B cell (primary cell): ENCODE results near the gene C2orf92. TPM values are rescaled to one million over a fixed set of nuclear protein-coding genes. Genes with fewer than 3 reads are reported as not detected.

Source experiments
- ATAC-seq: fragments of 200-7000 bp; cut with Tn5 transposase; one replicate; pipeline ENCODE4 v1.10.0; 2021; ENCODE audit warnings: low read depth, mild to moderate bottlenecking, moderate number of reproducible peaks, moderate library complexity
- CTCF ChIA-PET: fragments of 350-600 bp; sonication (Branson Sonifier 250); formaldehyde crosslinking; loops from one replicate; lab custom pipeline; 2021; ENCODE audit warnings: antibody characterized with exemption, inconsistent platforms; lab: Charles Lee
- POLR2A ChIA-PET: fragments of 350-600 bp; sonication (Branson Sonifier 250); formaldehyde crosslinking; loops from one replicate; lab custom pipeline; 2021; ENCODE audit warnings: antibody characterized with exemption; lab: Charles Lee
- DNase-seq: peaks from one replicate; pipeline ENCODE4 v3.0.0; 2013
- H2AFZ ChIP-seq: 2 replicates; pipeline ENCODE4 v1.6.1; 2012; ENCODE audit warnings: mild to moderate bottlenecking, low read depth, low read length; ENCODE audit not compliant: insufficient read depth, poor library complexity, severe bottlenecking
- H3K27ac ChIP-seq, 2 donors: 1 replicate in 1 of 2; 2 replicates in 1 of 2; pipeline ENCODE4 v1.5.1; 2012 to 2013; ENCODE audit warnings: low read length in 2 of 2, mild to moderate bottlenecking in 2 of 2, moderate library complexity in 1 of 2
- H3K27me3 ChIP-seq, 4 experiments: fragments of 200-600 bp in 1 of 4; sonication (generic) in 1 of 4; replicated peaks in 1 of 4; 1 replicate in 2 of 4; 2 replicates in 2 of 4; pipeline versions ENCODE4 v1.6.1 to v1.7.0; 2013 to 2016; ENCODE audit warnings: low read length in 3 of 4, mild to moderate bottlenecking in 2 of 4, mixed read lengths in 1 of 4, moderate library complexity in 1 of 4; ENCODE audit not compliant: insufficient read depth in 4 of 4, control insufficient read depth in 3 of 4; ENCODE audit errors: control extremely low read depth in 1 of 4
- H3K36me3 ChIP-seq, 2 experiments: replicated peaks in 1 of 2; 1 replicate in 1 of 2; 2 replicates in 1 of 2; pipeline versions ENCODE4 v1.6.1 to v1.7.1; 2013; ENCODE audit warnings: low read length in 1 of 2; ENCODE audit not compliant: insufficient read depth in 2 of 2, control insufficient read depth in 1 of 2; ENCODE audit errors: control extremely low read depth in 1 of 2, extremely low read depth in 1 of 2
- H3K4me1 ChIP-seq, 2 donors: fragments of 200-600 bp in 1 of 2; sonication (generic) in 1 of 2; 1 replicate in 1 of 2; 2 replicates in 1 of 2; pipeline versions ENCODE4 v1.5.1 to v1.6.1; 2013 to 2017; ENCODE audit warnings: low read length in 2 of 2; ENCODE audit not compliant: control insufficient read depth in 2 of 2, insufficient read depth in 2 of 2
- H3K4me2 ChIP-seq: replicated peaks from 2 replicates; pipeline ENCODE3; 2012; ENCODE audit warnings: mild to moderate bottlenecking, low read depth, low read length; ENCODE audit not compliant: poor library complexity, severe bottlenecking
- H3K4me3 ChIP-seq, 5 experiments: fragments of 200-600 bp in 1 of 5; sonication (generic) in 1 of 5; 1 replicate in 3 of 5; 2 replicates in 2 of 5; pipeline versions ENCODE4 v1.5.1 to v1.7.0; 2011 to 2016; ENCODE audit warnings: low read length in 4 of 5, mild to moderate bottlenecking in 4 of 5, low read depth in 2 of 5, control low read depth in 1 of 5, moderate library complexity in 1 of 5; ENCODE audit not compliant: insufficient read depth in 1 of 5; ENCODE audit errors: control extremely low read depth in 1 of 5, extremely low read depth in 1 of 5
- H3K79me2 ChIP-seq: fragments of 200-600 bp; sonication (generic); one replicate; pipeline ENCODE4 v1.6.0; 2016; ENCODE audit warnings: low read length; ENCODE audit not compliant: control insufficient read depth, insufficient read depth
- H3K9ac ChIP-seq: fragments of 200-600 bp; sonication (generic); 2 replicates; pipeline ENCODE4 v1.6.1; 2017; ENCODE audit warnings: mild to moderate bottlenecking, low read length, moderate library complexity
- H3K9me3 ChIP-seq, 3 donors: one replicate each; pipeline versions ENCODE4 v1.6.1 to v1.7.1; 2013; ENCODE audit warnings: low read length in 2 of 3; ENCODE audit not compliant: control insufficient read depth in 2 of 3, insufficient read depth in 1 of 3; ENCODE audit errors: control extremely low read depth in 1 of 3
- H4K20me1 ChIP-seq: 2 replicates; pipeline ENCODE4 v1.6.0; 2012; ENCODE audit warnings: mild to moderate bottlenecking, low read length; ENCODE audit not compliant: insufficient read depth, control insufficient read depth, poor library complexity, severe bottlenecking
- H3K27ac Mint-ChIP-seq: one replicate; pipeline ENCODE4 v1.8.0; 2021; ENCODE audit warnings: mixed read lengths
- H3K27me3 Mint-ChIP-seq: one replicate; pipeline ENCODE4 v1.8.0; 2021; ENCODE audit warnings: mixed read lengths
- H3K4me1 Mint-ChIP-seq: one replicate; pipeline ENCODE4 v1.8.0; 2021; ENCODE audit warnings: mixed read lengths
- H3K4me3 Mint-ChIP-seq: one replicate; pipeline ENCODE4 v1.8.0; 2021; ENCODE audit warnings: mixed read lengths
- H3K9me3 Mint-ChIP-seq: one replicate; pipeline ENCODE4 v1.8.0; 2022; ENCODE audit warnings: mixed read lengths; ENCODE audit not compliant: insufficient read depth
- CTCF ChIP-seq: fragments of 200-600 bp; IDR thresholded peaks from one replicate; pipeline ENCODE4 v1.8.0; 2022; ENCODE audit warnings: antibody characterized with exemption, mild to moderate bottlenecking
- EZH2 ChIP-seq: IDR thresholded peaks from 2 replicates; pipeline ENCODE4 v1.6.1; 2012; ENCODE audit warnings: borderline replicate concordance, low read depth, mild to moderate bottlenecking, moderate library complexity, low read length; ENCODE audit not compliant: insufficient read depth, poor library complexity, severe bottlenecking
- WGBS: methylation state at CpG from one replicate; pipeline ENCODE4 v1.1.5; 2013; ENCODE audit warnings: missing lambda C conversion rate; ENCODE audit not compliant: insufficient coverage; 5-methylcytosine and 5-hydroxymethylcytosine counted together
- intact Hi-C: fragments of 100-400 bp; cut with micrococcal nuclease; formaldehyde crosslinking; loops from one replicate; pipeline ENCODE4 v1.10.0; 2022
- polyA plus RNA-seq: library from polyadenylated mRNA; depleted of rRNA; stranded (reverse); fragments of >200 nt; gene quantifications from 2 replicates; pipeline ENCODE4 v1.2.3, GENCODE V29; 2012
- total RNA-seq, 2 donors: library from RNA; stranded (reverse); fragments of 120-200 nt in 1 of 2; gene quantifications; 1 replicate in 1 of 2; 2 replicates in 1 of 2; pipeline versions ENCODE4 v1.2.3 to v1.2.4, GENCODE V29; 2013 to 2022

Gene C2orf92
- total and polyA plus RNA-seq, 2 donors (not counting 1 experiment from before 2014, with no cell fraction given) = 15.3 to 18.9 TPM

GRCh38 chr2:97738179-97739019, 68.9 kb downstream of the C2orf92 start:
- no peaks in the 10 kb centered on the region for H3K9me3 Mint-ChIP-seq
- H3K4me3 Mint-ChIP-seq = no peak overlapping the region
- intact Hi-C loops = no loop called here
- Histone ChIP-seq H3K9me3 (no peaks in the 10 kb centered on the region), H3K27ac (no peak overlapping the region), H2AFZ (no peak overlapping the region), H3K27me3 (no peaks in the 10 kb centered on the region), H4K20me1 (no peaks in the 10 kb centered on the region), H3K79me2 (no peaks in the 10 kb centered on the region), H3K4me1 (peaks cover 6 to 9% of the 10 kb centered on the region in 2 donors), H3K4me2 (no peak overlapping the region), H3K4me3 (no peak overlapping the region), H3K9ac (no peak overlapping the region), H3K36me3 (no peaks in the 10 kb centered on the region)
- ATAC-seq (no peak), DNase-seq (no peak)
- H3K4me1 Mint-ChIP-seq = peaks cover 19% of the 10 kb centered on the region
- 96% methylated on average over 8 of the region's 9 CpGs for WGBS
- CTCF ChIA-PET = interaction anchor here (1.5 to 6.3 kb wide), 2 partner anchors 10 to 14 kb away, joined by 3 to 36 read pairs; no protein-coding TSS in a partner anchor
- TF ChIP-seq CTCF (no peak), EZH2 (no peak)
- POLR2A ChIA-PET = no interaction called here
- peaks cover 4% of the 10 kb centered on the region for H3K27me3 Mint-ChIP-seq
- no peak overlapping the region for H3K27ac Mint-ChIP-seq
